H1 (cell line): Measurements from ENCODE around the gene FHL5. TPM values are rescaled to one million over a fixed set of nuclear protein-coding genes. Genes with fewer than 3 reads are reported as not detected.

Source experiments
- CBX8 ChIP-seq: fragments of 300-800, 300-1000 bp; sonication (generic); IDR thresholded peaks from 2 replicates; pipeline ENCODE4 v1.7.1; 2016; ENCODE audit warnings: low read depth, low read length, borderline replicate concordance
- CHD2 ChIP-seq: IDR thresholded peaks from 2 replicates; pipeline ENCODE4 v1.6.1; 2012; ENCODE audit warnings: low read length, improper control_type of control experiment
- CTBP2 ChIP-seq: IDR thresholded peaks from 2 replicates; pipeline ENCODE4 v1.7.0; 2011; ENCODE audit warnings: borderline replicate concordance, mild to moderate bottlenecking, moderate library complexity, mixed read lengths, low read length; ENCODE audit not compliant: insufficient read depth, insufficient read length
- E2F6 ChIP-seq: IDR thresholded peaks from 2 replicates; pipeline ENCODE4 v1.6.1; 2012; ENCODE audit warnings: inconsistent platforms
- EGR1 ChIP-seq: IDR thresholded peaks from 2 replicates; pipeline ENCODE4 v1.6.1; 2011; ENCODE audit warnings: low read depth, low read length, borderline replicate concordance
- GABPA ChIP-seq: IDR thresholded peaks from 2 replicates; pipeline ENCODE4 v1.6.1; 2011; ENCODE audit warnings: mild to moderate bottlenecking, low read length, moderate library complexity, borderline replicate concordance; ENCODE audit not compliant: insufficient read depth
- HDAC6 ChIP-seq: IDR thresholded peaks from one replicate; pipeline ENCODE4 v1.7.1; 2012; ENCODE audit warnings: low read depth, mild to moderate bottlenecking, inconsistent platforms, low read length, moderate library complexity
- JUN ChIP-seq: IDR thresholded peaks from 2 replicates; pipeline ENCODE4 v1.6.1; 2011; ENCODE audit warnings: low read depth, mild to moderate bottlenecking, improper control_type of control experiment, low read length
- MAFK ChIP-seq: IDR thresholded peaks from 2 replicates; pipeline ENCODE4 v1.6.1; 2012; ENCODE audit warnings: low read depth, mild to moderate bottlenecking, improper control_type of control experiment, low read length
- MAX ChIP-seq: IDR thresholded peaks from 2 replicates; pipeline ENCODE4 v1.6.1; 2012; ENCODE audit warnings: inconsistent platforms
- PHF8 ChIP-seq: fragments of 200-600 bp; sonication (generic); conservative IDR thresholded peaks from 2 replicates; pipeline ENCODE4 v1.7.1; 2012; ENCODE audit warnings: low read depth, mild to moderate bottlenecking, inconsistent platforms, low read length, moderate library complexity
- POLR2AphosphoS5 ChIP-seq: IDR thresholded peaks from 2 replicates; pipeline ENCODE4 v1.6.1; 2011; ENCODE audit warnings: low read depth, low read length
- SAP30 ChIP-seq: fragments of 300-600 bp; sonication (generic); IDR thresholded peaks from 2 replicates; pipeline ENCODE4 v1.7.1; 2012; ENCODE audit warnings: low read length, moderate library complexity, mild to moderate bottlenecking, inconsistent platforms; ENCODE audit not compliant: insufficient read depth, insufficient replicate concordance
- SIRT6 ChIP-seq: IDR thresholded peaks from one replicate; pipeline ENCODE4 v1.7.1; 2012; ENCODE audit warnings: low read length, inconsistent platforms
- SP1 ChIP-seq: IDR thresholded peaks from 2 replicates; pipeline ENCODE4 v1.6.1; 2011; ENCODE audit warnings: low read depth, low read length
- SP4 ChIP-seq: IDR thresholded peaks from 2 replicates; pipeline ENCODE4 v1.6.1; 2012; ENCODE audit warnings: low read length, inconsistent platforms
- SUZ12 ChIP-seq: fragments of 200-600 bp; sonication (generic); IDR thresholded peaks from 2 replicates; pipeline ENCODE4 v1.6.1; 2012; ENCODE audit warnings: mild to moderate bottlenecking, inconsistent platforms, low read length, moderate library complexity, mixed read lengths
- TAF1 ChIP-seq: IDR thresholded peaks from 2 replicates; pipeline ENCODE4 v1.6.1; 2011; ENCODE audit warnings: mild to moderate bottlenecking, low read depth, low read length
- TAF7 ChIP-seq: optimal IDR thresholded peaks from 2 replicates; pipeline ENCODE3; 2011; ENCODE audit warnings: low read depth, mild to moderate bottlenecking, inconsistent platforms, low read length, moderate library complexity, borderline replicate concordance
- TBP ChIP-seq: IDR thresholded peaks from 2 replicates; pipeline ENCODE4 v1.6.1; 2011; ENCODE audit warnings: low read depth, low read length, improper control_type of control experiment
- TEAD4 ChIP-seq: IDR thresholded peaks from 2 replicates; pipeline ENCODE4 v1.6.1; 2012; ENCODE audit warnings: low read depth, low read length, inconsistent platforms, mixed read lengths
- polyA plus RNA-seq, 7 experiments: library from polyadenylated mRNA; depleted of rRNA in 3 of 7; stranded (reverse) in 5 of 7; unstranded in 2 of 7; fragments of >200 nt in 5 of 7; fragments of 200-250 nt in 2 of 7; gene quantifications; 1 replicate in 5 of 7; 2 replicates in 1 of 7; 4 replicates in 1 of 7; pipeline versions ENCODE4 v1.2.1 to v1.2.3, GENCODE V29; 2011 to 2013; ENCODE audit warnings: missing spikeins in 2 of 7, mixed read lengths in 2 of 7
- total RNA-seq: library from RNA; stranded (reverse); fragmentation: NEBNext Ultra II Directional; extraction: Animal tissue kit (Norgen Biotek cat#: 25700); gene quantifications from 2 replicates; pipeline ENCODE4 v1.2.1, GENCODE V29; 2021
- TF ChIP-seq, protein P1 (sequence below): IDR thresholded peaks from 2 replicates; pipeline ENCODE4 v1.6.1; 2012; ENCODE audit warnings: low read length, inconsistent platforms

The FHL5 gene
- total and polyA plus RNA-seq, 2 of the 8 experiments (the other 6 are each of a cell fraction or from before 2014, with no cell fraction given) = not detected

GRCh38 chr6:96521644-96522464, 41.1 kb upstream of the FHL5 start, which contains the start of gene UFL1 (continued):
- TF ChIP-seq CBX8 = no peak
- TF ChIP-seq TBP = peak; percentile 90
- peak; percentile 96 for TF ChIP-seq TAF1
- no peak for TF ChIP-seq JUN
- TF ChIP-seq EGR1 = no peak; the same call in 1 of the 2 replicates
- peak; percentile 92 for TF ChIP-seq PHF8
- TF ChIP-seq, protein P1, sequence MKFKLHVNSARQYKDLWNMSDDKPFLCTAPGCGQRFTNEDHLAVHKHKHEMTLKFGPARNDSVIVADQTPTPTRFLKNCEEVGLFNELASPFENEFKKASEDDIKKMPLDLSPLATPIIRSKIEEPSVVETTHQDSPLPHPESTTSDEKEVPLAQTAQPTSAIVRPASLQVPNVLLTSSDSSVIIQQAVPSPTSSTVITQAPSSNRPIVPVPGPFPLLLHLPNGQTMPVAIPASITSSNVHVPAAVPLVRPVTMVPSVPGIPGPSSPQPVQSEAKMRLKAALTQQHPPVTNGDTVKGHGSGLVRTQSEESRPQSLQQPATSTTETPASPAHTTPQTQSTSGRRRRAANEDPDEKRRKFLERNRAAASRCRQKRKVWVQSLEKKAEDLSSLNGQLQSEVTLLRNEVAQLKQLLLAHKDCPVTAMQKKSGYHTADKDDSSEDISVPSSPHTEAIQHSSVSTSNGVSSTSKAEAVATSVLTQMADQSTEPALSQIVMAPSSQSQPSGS = no peak
- TF ChIP-seq HDAC6 = no peak
- no peak for TF ChIP-seq TEAD4
- TF ChIP-seq CHD2 = peak; percentile 57
- peak; percentile 78; the same call in 1 of the 2 replicates for TF ChIP-seq SP4
- no peak; the same call in 1 of the 2 replicates for TF ChIP-seq SP1
- TF ChIP-seq SUZ12 = no peak
- no peak for TF ChIP-seq SAP30
- TF ChIP-seq E2F6 = peak; percentile 40; the same call in 1 of the 2 replicates
- TF ChIP-seq POLR2AphosphoS5 = peak; percentile 97
- TF ChIP-seq MAX = peak; percentile 77
- no peak for TF ChIP-seq GABPA
- no peak for TF ChIP-seq MAFK
- TF ChIP-seq CTBP2 = no peak
- TF ChIP-seq TAF7 = peak; percentile 83
- no peak for TF ChIP-seq SIRT6
